ENCODE results near the gene ANK2.

Gene ANK2

GRCh38 chr4:113394108-113394729 lies 344.8 kb downstream of the ANK2 start:
- no peaks in the 10 kb centered on the region for H3K27me3 ChIP-seq (ENCODE audit: insufficient read depth, poor library complexity, severe bottlenecking)
- DNase-seq (ENCODE audit: low read depth in 1 of 2, low spot score in 1 of 2) = no peak
- no peak overlapping the region for H3K4me3 ChIP-seq (replicated peaks; ENCODE audit: insufficient read depth, low read length)
- H3K27ac ChIP-seq (replicated peaks) = no peak overlapping the region
- no peak for TF ChIP-seq REST (IDR thresholded peaks at IDR 0.05; ENCODE audit: insufficient replicate concordance, low read depth)

GRCh38 chr4:113394730-113395530 lies 345.5 kb downstream of the ANK2 start:
- H3K27ac ChIP-seq (replicated peaks) = no peak overlapping the region
- TF ChIP-seq SPI1 (IDR thresholded peaks at IDR 0.05; ENCODE audit: borderline replicate concordance, low read depth) (no peak), CTCF (IDR thresholded peaks at IDR 0.05; ENCODE audit: insufficient read depth, low read length) (peak; percentile 51)
- peak; percentile 30 to 59 for DNase-seq (ENCODE audit: low read depth in 1 of 2, low spot score in 1 of 2)
- H3K27me3 ChIP-seq (ENCODE audit: insufficient read depth, poor library complexity, severe bottlenecking) = no peaks in the 10 kb centered on the region
- no peak overlapping the region for H3K4me3 ChIP-seq (replicated peaks; ENCODE audit: insufficient read depth, low read length)

- Histone ChIP-seq H3K27ac (replicated peaks) (no peak overlapping the region), H3K27me3 (ENCODE audit: insufficient read depth, poor library complexity, severe bottlenecking) (no peaks in the 10 kb centered on the region)
- TF ChIP-seq SPI1 (IDR thresholded peaks at IDR 0.05; ENCODE audit: borderline replicate concordance, low read depth) (no peak), GABPA (IDR thresholded peaks at IDR 0.05; ENCODE audit: low read depth) (no peak), REST (IDR thresholded peaks at IDR 0.05; ENCODE audit: insufficient replicate concordance, low read depth) (no peak), CTCF (IDR thresholded peaks at IDR 0.05; ENCODE audit: insufficient read depth, low read length) (no peak), POLR2AphosphoS5 (IDR thresholded peaks at IDR 0.05; ENCODE audit: low read depth) (no peak)
These were observed 347.8 kb downstream of the ANK2 start for GRCh38 chr4:113397114-113397701.

GRCh38 chr4:113398441-113399143 lies 349.1 kb downstream of the ANK2 start:
- DNase-seq (ENCODE audit: low read depth in 1 of 2, low spot score in 1 of 2) = no peak

More at GRCh38 chr4:113397114-113397701, 347.8 kb downstream of the ANK2 start:
- H3K4me3 ChIP-seq (replicated peaks; ENCODE audit: insufficient read depth, low read length) = no peak overlapping the region
- DNase-seq (ENCODE audit: low read depth in 1 of 2, low spot score in 1 of 2) = no peak

More at GRCh38 chr4:113398441-113399143, 349.1 kb downstream of the ANK2 start:
- H3K27ac ChIP-seq (replicated peaks) = no peak overlapping the region
- no peak for TF ChIP-seq CTCF (IDR thresholded peaks at IDR 0.05; ENCODE audit: insufficient read depth, low read length)
- TF ChIP-seq GABPA (IDR thresholded peaks at IDR 0.05; ENCODE audit: low read depth) = no peak
- no peak for TF ChIP-seq SPI1 (IDR thresholded peaks at IDR 0.05; ENCODE audit: borderline replicate concordance, low read depth)
- TF ChIP-seq POLR2AphosphoS5 (IDR thresholded peaks at IDR 0.05; ENCODE audit: low read depth) = no peak
- TF ChIP-seq REST (IDR thresholded peaks at IDR 0.05; ENCODE audit: insufficient replicate concordance, low read depth) = no peak
- no peaks in the 10 kb centered on the region for H3K27me3 ChIP-seq (ENCODE audit: insufficient read depth, poor library complexity, severe bottlenecking)
- H3K4me3 ChIP-seq (replicated peaks; ENCODE audit: insufficient read depth, low read length) = no peak overlapping the region
